Loucy (cell line): ENCODE measurements around the gene APBA1.

ENCODE experiments used
- H2AFZ ChIP-seq: fragments of 200-600 bp; sonication (generic); 2 replicates; pipeline ENCODE4 v1.6.0; 2016; ENCODE audit warnings: antibody characterized with exemption, mild to moderate bottlenecking, low read length, moderate library complexity
- H3F3A ChIP-seq: fragments of 200-600 bp; 2 replicates; pipeline ENCODE4 v1.6.0; 2016; ENCODE audit warnings: antibody characterized with exemption, low read depth, mild to moderate bottlenecking
- H3K27me3 ChIP-seq: fragments of 200-600 bp; sonication (generic); 2 replicates; pipeline ENCODE4 v1.6.1; 2014; ENCODE audit warnings: low read length, mild to moderate bottlenecking; ENCODE audit not compliant: insufficient read depth, poor library complexity, severe bottlenecking
- H3K36me3 ChIP-seq: fragments of 200-600 bp; sonication (generic); 2 replicates; pipeline ENCODE4 v1.6.1; 2016; ENCODE audit warnings: low read length; ENCODE audit not compliant: insufficient read depth
- H3K4me1 ChIP-seq: fragments of 200-600 bp; sonication (generic); 2 replicates; pipeline ENCODE4 v1.5.1; 2014; ENCODE audit warnings: low read length, mild to moderate bottlenecking; ENCODE audit not compliant: insufficient read depth, poor library complexity, severe bottlenecking
- H3K4me2 ChIP-seq: fragments of 200-600 bp; sonication (generic); 2 replicates; pipeline ENCODE4 v1.6.0; 2014; ENCODE audit warnings: antibody characterized with exemption, low read length, low read depth, mild to moderate bottlenecking; ENCODE audit not compliant: poor library complexity, severe bottlenecking
- H3K4me3 ChIP-seq: fragments of 200-600 bp; sonication (generic); 2 replicates; pipeline ENCODE4 v1.5.1; 2014; ENCODE audit warnings: low read length, mild to moderate bottlenecking, mixed read lengths; ENCODE audit not compliant: poor library complexity, severe bottlenecking
- H3K79me2 ChIP-seq: fragments of 200-600 bp; sonication (generic); 2 replicates; pipeline ENCODE4 v1.6.1; 2014; ENCODE audit warnings: low read length; ENCODE audit not compliant: insufficient read depth
- H3K9ac ChIP-seq: fragments of 200-600 bp; sonication (generic); 2 replicates; pipeline ENCODE4 v1.6.0; 2014; ENCODE audit warnings: mild to moderate bottlenecking, low read depth, low read length, moderate library complexity; ENCODE audit not compliant: poor library complexity, severe bottlenecking
- H3K9me2 ChIP-seq: fragments of 200-600 bp; sonication (generic); replicated peaks from 2 replicates; pipeline ENCODE4 v1.6.1; 2016; ENCODE audit warnings: low read depth, low read length, mixed read lengths
- H3K9me3 ChIP-seq: fragments of 200-600 bp; sonication (generic); 2 replicates; pipeline ENCODE4 v1.6.1; 2014; ENCODE audit warnings: mild to moderate bottlenecking, antibody characterized with exemption, low read length, low read depth; ENCODE audit not compliant: insufficient read depth
- H4K20me1 ChIP-seq: fragments of 200-600 bp; sonication (generic); 2 replicates; pipeline ENCODE4 v1.6.0; 2014; ENCODE audit warnings: antibody characterized with exemption, low read length, mild to moderate bottlenecking; ENCODE audit not compliant: insufficient read depth, poor library complexity, severe bottlenecking
- CTCF ChIP-seq: fragments of 200-600 bp; sonication (generic); conservative IDR thresholded peaks from 2 replicates; pipeline ENCODE4 v1.5.1; 2014; ENCODE audit warnings: mild to moderate bottlenecking, antibody characterized with exemption, low read length
- EZH2phosphoT487 ChIP-seq: fragments of 200-600 bp; IDR thresholded peaks from 2 replicates; pipeline ENCODE4 v1.6.1; 2018; ENCODE audit warnings: antibody characterized with exemption, mild to moderate bottlenecking, moderate library complexity, borderline replicate concordance

The APBA1 gene

DNA sequence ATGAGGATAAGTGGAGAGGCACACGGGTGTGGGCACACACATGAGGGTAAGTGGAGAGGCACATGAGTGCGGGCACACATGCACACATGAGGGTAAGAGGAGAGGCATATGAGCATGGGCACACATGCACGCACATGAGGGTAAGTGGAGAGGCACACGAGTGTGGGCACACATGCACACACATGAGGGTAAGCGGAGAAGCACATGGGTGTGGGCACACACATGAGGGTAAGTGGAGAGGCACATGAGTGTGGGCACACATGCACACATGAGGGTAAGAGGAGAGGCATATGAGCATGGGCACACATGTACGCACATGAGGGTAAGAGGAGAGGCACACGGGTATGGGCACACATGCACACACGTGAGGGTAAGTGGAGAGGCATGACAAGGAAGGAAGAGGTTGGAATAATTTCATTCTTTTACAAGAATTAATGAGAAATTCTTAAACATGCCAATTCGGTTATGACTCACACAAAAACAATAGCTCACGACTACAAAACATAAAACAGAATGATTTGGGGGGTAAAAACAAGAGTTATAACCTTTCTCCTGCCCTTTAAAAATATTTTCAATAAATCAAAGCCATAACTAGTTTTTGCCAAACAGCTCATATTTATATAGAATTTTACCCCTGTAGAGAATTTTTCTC, 67.5 kb downstream of the APBA1 start:
- no peaks in the 10 kb centered on the region for H3K9me2 ChIP-seq
- no peaks in the 10 kb centered on the region for H4K20me1 ChIP-seq
- H3K4me1 ChIP-seq = peaks cover 25% of the 10 kb centered on the region
- TF ChIP-seq CTCF (no peak), EZH2phosphoT487 (no peak)
- H3K27me3 ChIP-seq = no peaks in the 10 kb centered on the region
- H2AFZ ChIP-seq = no peak overlapping the region
- no peak overlapping the region for H3K9ac ChIP-seq
- H3K4me2 ChIP-seq = no peak overlapping the region
- H3K9me3 ChIP-seq = no peaks in the 10 kb centered on the region
- no peaks in the 10 kb centered on the region for H3K79me2 ChIP-seq
- no peak overlapping the region for H3K4me3 ChIP-seq
- H3K36me3 ChIP-seq = no peaks in the 10 kb centered on the region
- H3F3A ChIP-seq = no peaks in the 10 kb centered on the region

DNA sequence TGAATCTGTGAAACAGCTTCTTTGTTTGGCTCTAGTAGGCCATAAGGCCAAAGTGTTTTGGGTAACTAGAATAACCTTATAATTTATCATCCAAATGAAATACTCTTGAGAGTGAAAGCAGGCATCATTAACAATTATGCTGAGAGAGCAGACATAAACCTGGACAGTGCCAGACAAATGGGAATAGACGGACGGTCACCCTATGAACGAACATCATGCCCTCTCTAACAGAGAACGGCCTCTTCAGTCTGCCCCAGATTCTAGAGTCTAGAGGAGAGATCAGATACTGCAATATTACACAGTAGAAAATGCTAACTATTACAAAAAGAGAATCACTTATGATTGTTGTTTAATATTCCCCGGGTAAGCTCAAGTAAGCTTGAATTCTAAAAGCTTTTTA, 68.5 kb downstream of the APBA1 start:
- no peaks in the 10 kb centered on the region for H3K27me3 ChIP-seq
- H3K9ac ChIP-seq = no peak overlapping the region
- H3K36me3 ChIP-seq = no peaks in the 10 kb centered on the region
- H3K9me2 ChIP-seq = no peaks in the 10 kb centered on the region
- no peaks in the 10 kb centered on the region for H3F3A ChIP-seq
- H4K20me1 ChIP-seq = no peaks in the 10 kb centered on the region
- H3K4me1 ChIP-seq = peaks cover 25% of the 10 kb centered on the region
- H3K79me2 ChIP-seq = no peaks in the 10 kb centered on the region
- H2AFZ ChIP-seq = no peak overlapping the region
- H3K4me2 ChIP-seq = no peak overlapping the region
- no peak overlapping the region for H3K4me3 ChIP-seq
- TF ChIP-seq EZH2phosphoT487 (no peak), CTCF (no peak)
- peaks cover 5% of the 10 kb centered on the region; the same call in 1 of the 2 replicates for H3K9me3 ChIP-seq

DNA sequence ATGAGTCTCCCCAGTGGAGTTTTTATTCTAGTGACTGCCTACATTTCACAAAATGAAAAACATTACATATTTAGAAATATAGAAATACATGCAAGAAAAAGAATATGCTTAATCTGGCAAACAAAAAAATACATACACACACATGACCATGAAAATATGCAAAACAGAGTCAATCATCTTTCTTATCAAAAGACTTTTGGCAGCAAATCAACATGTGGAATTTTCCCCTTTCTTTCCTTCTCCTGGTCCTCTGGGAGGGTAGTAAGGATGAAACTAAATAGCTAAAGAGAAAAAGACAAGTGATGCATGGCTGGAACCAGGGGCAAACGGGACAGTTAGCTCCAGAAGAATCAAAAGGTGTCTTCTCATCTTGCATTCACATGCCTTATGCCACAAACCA, 69.4 kb downstream of the APBA1 start:
- Histone ChIP-seq H2AFZ (no peak overlapping the region), H3K79me2 (no peaks in the 10 kb centered on the region), H3K4me3 (no peak overlapping the region), H3K9ac (no peak overlapping the region), H3K9me2 (no peaks in the 10 kb centered on the region), H3K36me3 (no peaks in the 10 kb centered on the region), H3F3A (no peaks in the 10 kb centered on the region), H3K9me3 (peaks cover 7% of the 10 kb centered on the region; the same call in 1 of the 2 replicates), H4K20me1 (no peaks in the 10 kb centered on the region), H3K27me3 (no peaks in the 10 kb centered on the region), H3K4me2 (no peak overlapping the region), H3K4me1 (peaks cover 25% of the 10 kb centered on the region)
- TF ChIP-seq EZH2phosphoT487 = no peak
- TF ChIP-seq CTCF = no peak
